K562 (cell line): Measurements from ENCODE around the gene CCDC124. TPM values are rescaled to one million over a fixed set of nuclear protein-coding genes. Genes with fewer than 3 reads are reported as not detected.

Experiments used
- CEBPB ChIP-seq: fragments of 450-650 bp; IDR thresholded peaks from 2 replicates; pipeline ENCODE4 v1.6.1; 2016; ENCODE audit warnings: missing genetic modification characterization, missing compliant biosample characterization
- CHD2 ChIP-seq: IDR thresholded peaks from 2 replicates; pipeline ENCODE4 v1.6.1; 2011; ENCODE audit warnings: low read depth, low read length
- CREB1 ChIP-seq, 2 experiments: sonication (generic) in 1 of 2; formaldehyde crosslinking in 1 of 2; IDR thresholded peaks; 2 replicates each; pipeline versions ENCODE4 v1.6.1 to v1.8.0; 2012 to 2022; ENCODE audit warnings: inconsistent platforms in 1 of 2, mild to moderate bottlenecking in 1 of 2, missing genetic modification reagents in 1 of 2, moderate library complexity in 1 of 2
- CSDE1 ChIP-seq, 2 experiments: fragments of 450-650 bp; IDR thresholded peaks; 2 replicates each; pipeline ENCODE4 v1.6.1; 2016; ENCODE audit warnings: mild to moderate bottlenecking in 1 of 2
- DPF2 ChIP-seq: fragments of 450-650 bp; IDR thresholded peaks from 2 replicates; pipeline ENCODE4 v1.6.1; 2016
- EGR1 ChIP-seq: fragments of 450-650 bp; conservative IDR thresholded peaks from 2 replicates; pipeline ENCODE4 v1.6.1; 2017; ENCODE audit warnings: mild to moderate bottlenecking
- HDAC1 ChIP-seq, 2 experiments: fragments of 450-650 bp; IDR thresholded peaks; 2 replicates each; pipeline ENCODE4 v1.6.1; 2016 to 2017; ENCODE audit warnings: inconsistent platforms in 1 of 2, mild to moderate bottlenecking in 1 of 2, moderate library complexity in 1 of 2
- MEF2D ChIP-seq: conservative IDR thresholded peaks from 2 replicates; pipeline ENCODE4 v1.6.1; 2016; ENCODE audit warnings: low read depth, missing genetic modification characterization, missing compliant biosample characterization
- MTF1 ChIP-seq: fragments of 250-450 bp; sonication (Bioruptor Pico); IDR thresholded peaks from 2 replicates; pipeline ENCODE4 v1.9.0; 2021; ENCODE audit warnings: moderate library complexity, mild to moderate bottlenecking, inconsistent platforms, borderline replicate concordance
- NCOA2 ChIP-seq, 2 experiments: fragments of 450-650 bp; IDR thresholded peaks; 2 replicates each; pipeline ENCODE4 v1.6.1; 2018; ENCODE audit warnings: mild to moderate bottlenecking in 2 of 2, moderate library complexity in 1 of 2; ENCODE audit not compliant: partially characterized antibody in 2 of 2
- NFE2L1 ChIP-seq: fragments of 450-650 bp; IDR thresholded peaks from 2 replicates; pipeline ENCODE4 v1.6.1; 2016; ENCODE audit warnings: missing genetic modification characterization, low read depth, mild to moderate bottlenecking, missing compliant biosample characterization, moderate library complexity, borderline replicate concordance
- PHB ChIP-seq: fragments of 250-450 bp; sonication (Bioruptor Pico); IDR thresholded peaks from 2 replicates; pipeline ENCODE4 v1.5.0; 2021
- POLR2B ChIP-seq: fragments of 450-650 bp; IDR thresholded peaks from 2 replicates; pipeline ENCODE4 v1.6.1; 2018; ENCODE audit warnings: low read depth; ENCODE audit not compliant: partially characterized antibody
- PTBP1 ChIP-seq: fragments of 200-400 bp; formaldehyde crosslinking; IDR thresholded peaks from 2 replicates; pipeline ENCODE4 v1.6.1; 2017; ENCODE audit warnings: low read depth, low read length
- RFX5 ChIP-seq: IDR thresholded peaks from 2 replicates; pipeline ENCODE4 v1.6.1; 2011; ENCODE audit warnings: low read depth, mild to moderate bottlenecking, improper control_type of control experiment, low read length
- TCFL5 ChIP-seq: fragments of 250-450 bp; sonication (Bioruptor Pico); conservative IDR thresholded peaks from 2 replicates; pipeline ENCODE4 v1.6.1; 2021; ENCODE audit warnings: mild to moderate bottlenecking, moderate library complexity, matching md5 sums
- ZBTB43 ChIP-seq: sonication (generic); formaldehyde crosslinking; IDR thresholded peaks from 2 replicates; pipeline ENCODE4 v1.8.0; 2023; ENCODE audit warnings: mild to moderate bottlenecking, missing genetic modification reagents
- ZBTB49 ChIP-seq: sonication (generic); formaldehyde crosslinking; IDR thresholded peaks from 2 replicates; pipeline ENCODE4 v1.8.0; 2022; ENCODE audit warnings: missing genetic modification reagents, mild to moderate bottlenecking, borderline replicate concordance
- ZBTB5 ChIP-seq: fragments of 450-650 bp; IDR thresholded peaks from 2 replicates; pipeline ENCODE4 v1.6.1; 2017; ENCODE audit warnings: antibody characterized with exemption
- ZC3H8 ChIP-seq: fragments of 450-650 bp; IDR thresholded peaks from 2 replicates; pipeline ENCODE4 v1.6.1; 2017
- ZNF133 ChIP-seq: fragments of 250-450 bp; sonication (Bioruptor Pico); IDR thresholded peaks from 2 replicates; pipeline ENCODE4 v1.4.0; 2020; ENCODE audit warnings: mild to moderate bottlenecking
- ZNF655 ChIP-seq: fragments of 250-450 bp; sonication (Bioruptor Pico); IDR thresholded peaks from 2 replicates; pipeline ENCODE4 v1.5.0; 2021
- polyA plus RNA-seq, 8 experiments: library from polyadenylated mRNA; depleted of rRNA in 4 of 8; stranded (reverse) in 5 of 8; unstranded in 3 of 8; fragments of >200 nt; fragmentation: Nextera tagmentation in 2 of 8; fragmentation: Illumina TruSeq in 1 of 8; extraction: Ambion mirVana in 2 of 8; extraction: Trizol in 1 of 8; gene quantifications; 2 replicates each; pipeline versions ENCODE4 v1.2.1 to v1.2.3, GENCODE V29; 2011 to 2014; ENCODE audit warnings: inconsistent platforms in 1 of 8, missing spikeins in 1 of 8
- total RNA-seq, 7 experiments: library from RNA; depleted of rRNA in 6 of 7; stranded (reverse); fragments of >200 nt in 6 of 7; fragmentation: Illumina TruSeq in 2 of 7; extraction: Trizol in 2 of 7; gene quantifications; 2 replicates each; pipeline versions ENCODE4 v1.2.1 to v1.2.3, GENCODE V29; 2011 to 2021; ENCODE audit warnings: low replicate concordance in 1 of 7

Gene CCDC124
- total and polyA plus RNA-seq, 9 of the 15 experiments (the other 6 are each of a cell fraction or from before 2014, with no cell fraction given): 5.8 to 234 (median 40.1) TPM

- TF ChIP-seq POLR2B (peak; percentile 61), CHD2 (no peak), ZBTB43 (CRISPR knock-in tag) (no peak), CSDE1 (IDR thresholded peaks at IDR 0.05) (peak; percentile 95 to 100), PTBP1 (0 out of 2 replicates have a peak, but pooled peaks have one; percentile 31), NCOA2 (IDR thresholded peaks at IDR 0.05; ENCODE audit: partially characterized antibody in 2 of 2) (no peak), RFX5 (peak; percentile 77), ZBTB5 (no peak), PHB (CRISPR knock-in tag) (no peak), ZC3H8 (peak; percentile 94), TCFL5 (CRISPR knock-in tag) (no peak), ZNF133 (peak; percentile 61; the same call in 1 of the 2 replicates), CEBPB (peak; percentile 44; the same call in 1 of the 2 replicates), NFE2L1 (tag) (no peak), DPF2 (peak; percentile 16; the same call in 1 of the 2 replicates), ZBTB49 (no peak), EGR1 (peak; percentile 44), MEF2D (tag) (peak; percentile 91), MTF1 (CRISPR knock-in tag) (peak; percentile 11; the same call in 1 of the 2 replicates), ZNF655 (CRISPR knock-in tag) (no peak), HDAC1 (IDR thresholded peaks at IDR 0.05) (peak in 1 of 2 experiments; percentile 86; a peak in 2 of 4 replicates), CREB1 (IDR thresholded peaks at IDR 0.05) (peak; percentile 99), CREB1 (CRISPR knock-in tag; IDR thresholded peaks at IDR 0.05) (peak; percentile 100)
Observed at GRCh38 chr19:17932485-17933338, at the start of gene CCDC124 (continued).
